Pericardium fibroblast (primary cell): Measurements from ENCODE around the gene MAEL. TPM values are rescaled to one million over a fixed set of nuclear protein-coding genes. Genes with fewer than 3 reads are reported as not detected.

Experiments
- total RNA-seq: library from RNA; depleted of rRNA; stranded (reverse); fragments of >200 nt; gene quantifications from 2 replicates; pipeline ENCODE4 v1.2.3, GENCODE V29; 2015

MAEL gene
- total RNA-seq = not detected in 2 replicates

DNA sequence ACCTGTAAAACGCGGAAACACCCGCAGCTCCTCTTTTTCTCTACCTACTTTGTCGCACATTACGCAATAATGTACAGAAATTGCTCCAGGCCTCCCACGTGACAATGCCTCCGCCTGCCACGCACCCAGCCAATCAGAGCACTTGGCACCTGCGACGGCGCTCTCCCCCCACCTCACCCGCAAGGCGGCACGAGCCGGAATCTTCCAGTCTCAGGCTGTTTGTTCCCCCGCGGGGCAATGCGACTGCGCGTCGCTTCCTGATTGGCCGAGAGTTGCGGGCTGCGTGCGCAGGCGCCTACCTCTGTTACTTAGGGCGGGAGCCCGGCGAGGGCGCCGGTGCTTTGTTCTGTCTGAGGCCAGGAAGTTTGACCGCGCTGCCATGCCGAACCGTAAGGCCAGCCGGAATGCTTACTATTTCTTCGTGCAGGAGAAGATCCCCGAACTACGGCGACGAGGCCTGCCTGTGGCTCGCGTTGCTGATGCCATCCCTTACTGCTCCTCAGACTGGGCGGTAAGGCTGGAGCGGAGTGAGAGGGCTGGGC lies at the start of gene MAEL:
TSS of gene MAEL (plus strand) at position 307 of the 542 bp plus-strand sequence. CDS start at position 380, 73 bp downstream.

DNA sequence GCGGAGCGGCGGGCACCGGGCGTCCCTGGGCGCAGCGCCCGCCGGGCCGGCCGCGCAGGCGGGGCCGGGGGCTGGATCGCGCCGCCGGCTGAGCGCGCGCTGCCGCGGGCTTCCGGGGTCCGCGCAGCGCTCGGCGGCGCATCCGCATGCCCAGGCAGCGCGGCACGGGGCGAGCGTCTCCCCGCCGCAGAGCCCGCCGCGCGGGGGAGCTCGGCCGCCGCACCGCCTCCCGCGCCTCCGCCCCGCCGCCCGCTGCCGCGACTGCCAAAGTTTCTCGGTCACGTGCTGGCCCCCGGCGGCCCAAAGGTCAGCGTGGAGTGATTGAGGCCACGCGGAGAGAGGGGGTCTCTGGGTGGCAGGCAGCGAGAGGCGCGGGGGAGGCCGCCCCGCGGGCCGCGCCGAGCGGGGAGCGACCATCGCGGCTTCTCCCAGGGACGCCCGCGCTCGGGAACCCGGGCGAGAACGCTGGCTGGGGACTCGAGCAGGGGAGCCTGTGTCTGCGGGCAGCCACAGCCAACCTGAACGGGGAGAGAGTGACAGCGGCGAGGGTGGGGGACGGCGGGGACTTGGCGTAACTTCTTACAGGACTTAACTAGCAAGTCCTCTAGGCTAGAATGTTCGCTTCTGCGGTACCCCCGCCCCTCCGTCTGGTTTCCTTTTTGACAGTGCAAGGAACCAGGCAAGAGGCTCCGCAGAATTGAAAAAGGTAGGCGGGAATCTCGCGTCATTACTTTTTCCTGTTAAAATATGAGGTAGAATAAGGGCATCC lies 13.5 kb upstream of the MAEL start, which contains the start of gene ILDR2:
TSS of gene ILDR2 (minus strand) at position 180 of the 769 bp plus-strand sequence. CDS start 272 bp downstream, outside the sequence.

Other genes starting within 250 kb of the MAEL start
- 17.7 and 24.2 TPM in 2 replicates for gene POGK, start 149.8 kb upstream of the MAEL start, total RNA-seq
- 6.3 and 9.8 TPM in 2 replicates for gene TADA1, start 113.0 kb upstream of the MAEL start, total RNA-seq
- 0.09 TPM in 1 of 2 replicates, not detected in the other for gene ILDR2, start 13.7 kb upstream of the MAEL start, total RNA-seq
- not detected in 2 replicates for gene GPA33, start 101.1 kb downstream of the MAEL start, total RNA-seq
- 0.51 TPM in 1 of 2 replicates, not detected in the other for gene STYXL2, start 104.8 kb downstream of the MAEL start, total RNA-seq
- 2.5 and 4.3 TPM in 2 replicates for gene POU2F1, start 231.6 kb downstream of the MAEL start, total RNA-seq